NCI-H82 (cell line): ENCODE results near the gene ELP4.
A peak's percentile ranks its signal among the peaks of the same experiment; 100 is the strongest.

ENCODE experiments used
- DNase-seq: peaks from one replicate; lab custom pipeline; 2025; lab: John Stamatoyannopoulos, UW

Gene ELP4

GRCh38 chr11:31812383-31813381 lies 303.1 kb downstream of the ELP4 start:
- DNase-seq: no peak

- DNase-seq: peak; percentile 78
Observed at GRCh38 chr11:31813391-31814175, 304.0 kb downstream of the ELP4 start.

- no peak for DNase-seq
Observed at GRCh38 chr11:31814176-31814868, 304.8 kb downstream of the ELP4 start.

GRCh38 chr11:31815711-31816467 lies 306.3 kb downstream of the ELP4 start:
- no peak for DNase-seq

DNA sequence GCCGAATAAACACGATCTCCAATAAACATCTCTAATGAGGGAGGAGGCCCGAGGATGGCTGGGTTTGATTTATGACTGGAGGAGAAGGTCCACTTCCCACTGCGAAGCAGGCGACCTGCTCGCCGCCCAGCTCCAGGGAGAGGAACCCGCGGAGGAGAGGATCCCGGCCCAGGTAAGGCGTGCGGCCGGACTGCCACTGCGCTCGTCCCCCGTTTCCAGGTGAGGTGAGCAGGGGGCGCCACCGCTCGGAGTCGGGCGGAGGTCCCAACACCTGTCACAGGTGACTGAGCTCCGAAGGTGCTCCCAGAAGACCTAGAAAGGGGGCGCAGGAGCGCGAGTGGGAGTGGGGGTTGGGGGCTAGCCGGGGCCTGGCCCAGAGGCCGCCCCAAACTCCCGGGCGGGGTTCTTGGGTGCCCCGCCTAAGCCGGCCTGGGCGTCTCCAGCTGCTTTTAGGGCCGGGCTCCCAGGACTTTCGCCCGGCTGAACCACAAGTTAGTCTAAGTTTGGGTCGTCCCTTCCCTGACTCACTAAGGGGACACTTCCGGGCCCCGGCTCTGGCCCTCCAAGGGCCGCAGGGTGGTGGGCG lies 307.0 kb downstream of the ELP4 start:
- peak; percentile 9 for DNase-seq

- DNase-seq: peak; percentile 19
Observed at GRCh38 chr11:31817054-31817620, 307.6 kb downstream of the ELP4 start.

- peak; percentile 8 for DNase-seq
Observed at GRCh38 chr11:31817621-31818424, 308.3 kb downstream of the ELP4 start.

DNA sequence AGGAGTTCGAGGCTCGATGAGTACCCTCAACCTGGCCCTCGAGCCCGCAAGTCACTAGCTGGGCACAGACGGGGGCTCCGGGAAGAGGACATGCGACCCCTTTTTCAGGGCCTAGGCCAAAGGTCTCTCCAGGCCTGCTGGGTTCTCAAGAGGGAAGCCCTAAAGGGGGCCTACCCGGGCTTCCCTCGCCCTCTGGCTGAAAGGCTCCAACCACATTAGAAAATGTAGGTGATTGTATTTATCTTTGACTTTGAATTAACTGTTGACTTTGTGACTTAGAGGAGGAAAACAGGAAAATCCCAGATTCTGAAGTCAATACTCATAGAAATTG lies 308.8 kb downstream of the ELP4 start:
- no peak for DNase-seq

GRCh38 chr11:31818874-31819331 lies 309.3 kb downstream of the ELP4 start:
- no peak for DNase-seq

DNA sequence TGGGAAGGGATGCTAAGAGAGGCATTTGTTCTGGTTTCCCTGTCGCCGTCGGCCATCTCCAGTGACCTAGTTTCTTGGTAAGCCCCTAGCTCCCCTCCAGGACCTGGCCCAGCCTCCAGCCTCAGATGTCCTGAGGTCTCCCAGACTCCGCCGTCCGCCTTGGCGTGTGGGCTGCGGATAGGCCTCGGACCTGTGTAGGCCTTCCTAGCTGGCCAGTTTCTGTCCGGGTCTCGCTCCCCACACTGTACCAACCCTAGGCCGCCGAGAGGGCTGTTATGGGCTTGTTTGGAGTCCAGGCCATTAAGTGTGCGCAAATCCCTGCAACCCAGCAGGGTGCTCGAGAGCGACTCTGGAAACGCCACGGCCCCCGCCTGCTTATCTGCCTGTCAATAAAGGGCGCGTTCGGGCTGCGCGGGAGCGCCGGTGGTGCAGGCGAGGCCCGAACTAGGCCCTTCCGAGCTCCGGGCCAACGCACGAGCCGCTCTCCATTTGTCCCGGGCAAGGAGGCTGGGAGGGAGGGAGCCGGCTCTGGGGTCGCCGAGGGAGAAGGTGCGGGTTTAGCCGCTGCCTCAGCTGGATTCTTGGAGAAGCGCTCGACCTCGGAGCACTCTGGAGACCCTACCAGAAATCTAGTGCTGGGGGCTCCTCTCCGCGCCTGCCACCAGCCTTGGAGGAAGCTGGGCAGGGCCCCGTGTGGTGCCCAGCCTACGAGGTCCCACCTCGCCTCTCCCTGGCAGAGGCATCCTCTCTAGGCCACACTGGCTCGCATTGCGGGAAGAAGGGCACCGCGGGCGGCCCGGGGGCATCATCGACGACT lies 310.3 kb downstream of the ELP4 start:
- DNase-seq: no peak

- no peak for DNase-seq
Observed at GRCh38 chr11:31820438-31820818, 310.9 kb downstream of the ELP4 start.

- no peak for DNase-seq
Observed at GRCh38 chr11:31821235-31821764, 311.7 kb downstream of the ELP4 start.

GRCh38 chr11:31821766-31822165 lies 312.2 kb downstream of the ELP4 start:
- no peak for DNase-seq

- peak; percentile 13 for DNase-seq
Observed at GRCh38 chr11:31822175-31822926, 312.8 kb downstream of the ELP4 start.

- DNase-seq: no peak
Observed at GRCh38 chr11:31822927-31823643, 313.5 kb downstream of the ELP4 start.

GRCh38 chr11:31823644-31824331 lies 314.2 kb downstream of the ELP4 start:
- DNase-seq: no peak
